Measurements from ENCODE around the gene TMEM229B.

TMEM229B gene

GRCh38 chr14:67425608-67426007 lies 62.9 kb downstream of the TMEM229B start:
- Histone ChIP-seq H3K36me3 (replicated peaks) (no peaks in the 10 kb centered on the region), H3K27me3 (replicated peaks) (no peaks in the 10 kb centered on the region), H3K4me3 (ENCODE audit: low read depth, low read length) (no peak overlapping the region), H3K27ac (no peak overlapping the region)
- in situ Hi-C loops (cut with HindIII; ENCODE audit: low pct_ligation_motif_present, low sequenced_read_pairs): no loop called here
- TF ChIP-seq CTCF (IDR thresholded peaks at IDR 0.05; ENCODE audit: low read depth, low read length, missing control alignments): no peak
- DNase-seq: no peak

DNA sequence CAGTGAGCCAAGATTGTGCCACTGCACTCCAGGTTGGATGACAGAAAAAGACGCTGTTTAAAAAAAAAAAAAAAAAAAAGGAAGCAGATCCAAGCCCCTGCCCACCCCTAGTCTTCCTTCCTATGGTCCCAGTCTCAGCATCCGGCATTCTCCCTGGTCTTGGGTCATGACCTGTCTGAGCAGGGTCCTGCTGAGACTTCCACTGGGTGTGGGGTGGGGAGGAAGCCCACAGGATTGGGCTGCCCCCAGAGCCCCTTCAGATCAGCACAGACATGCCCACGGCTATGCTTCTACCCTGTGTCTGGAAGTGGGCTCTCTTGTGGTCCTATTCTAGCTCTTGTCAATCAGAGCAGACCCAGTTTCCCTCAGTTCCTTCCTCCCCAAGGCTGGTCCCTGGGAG lies 64.0 kb downstream of the TMEM229B start:
- Histone ChIP-seq H3K27me3 (replicated peaks) (no peaks in the 10 kb centered on the region), H3K36me3 (replicated peaks) (no peaks in the 10 kb centered on the region), H3K4me3 (ENCODE audit: low read depth, low read length) (no peak overlapping the region), H3K27ac (no peak overlapping the region)
- no peak for DNase-seq
- in situ Hi-C loops (cut with HindIII; ENCODE audit: low pct_ligation_motif_present, low sequenced_read_pairs): no loop called here
- no peak for TF ChIP-seq CTCF (IDR thresholded peaks at IDR 0.05; ENCODE audit: low read depth, low read length, missing control alignments)

DNA sequence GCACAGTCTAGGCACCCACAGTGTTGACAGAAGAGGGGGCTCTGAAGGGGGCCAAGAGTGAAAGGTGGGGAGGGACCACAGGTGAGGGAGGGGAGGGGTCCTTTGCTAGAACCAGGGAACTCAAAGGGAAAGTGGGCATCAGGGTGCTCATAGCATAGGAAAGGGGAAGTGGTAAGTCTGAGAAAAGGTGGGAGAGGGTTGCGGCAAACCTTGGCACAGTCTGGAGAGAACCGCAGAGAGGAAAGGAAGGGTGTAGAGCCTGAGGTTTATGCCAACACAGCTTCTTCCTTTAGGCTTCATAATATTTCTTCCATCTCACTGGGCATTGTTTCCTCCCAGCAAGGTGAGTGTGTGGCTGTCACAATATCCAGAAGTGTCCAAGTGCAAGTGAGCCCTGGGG lies 65.1 kb downstream of the TMEM229B start:
- Histone ChIP-seq H3K27me3 (replicated peaks) (no peaks in the 10 kb centered on the region), H3K4me3 (ENCODE audit: low read depth, low read length) (no peak overlapping the region), H3K27ac (no peak overlapping the region), H3K36me3 (replicated peaks) (no peaks in the 10 kb centered on the region)
- DNase-seq: no peak
- TF ChIP-seq CTCF (IDR thresholded peaks at IDR 0.05; ENCODE audit: low read depth, low read length, missing control alignments): no peak
- in situ Hi-C loops (cut with HindIII; ENCODE audit: low pct_ligation_motif_present, low sequenced_read_pairs): no loop called here

DNA sequence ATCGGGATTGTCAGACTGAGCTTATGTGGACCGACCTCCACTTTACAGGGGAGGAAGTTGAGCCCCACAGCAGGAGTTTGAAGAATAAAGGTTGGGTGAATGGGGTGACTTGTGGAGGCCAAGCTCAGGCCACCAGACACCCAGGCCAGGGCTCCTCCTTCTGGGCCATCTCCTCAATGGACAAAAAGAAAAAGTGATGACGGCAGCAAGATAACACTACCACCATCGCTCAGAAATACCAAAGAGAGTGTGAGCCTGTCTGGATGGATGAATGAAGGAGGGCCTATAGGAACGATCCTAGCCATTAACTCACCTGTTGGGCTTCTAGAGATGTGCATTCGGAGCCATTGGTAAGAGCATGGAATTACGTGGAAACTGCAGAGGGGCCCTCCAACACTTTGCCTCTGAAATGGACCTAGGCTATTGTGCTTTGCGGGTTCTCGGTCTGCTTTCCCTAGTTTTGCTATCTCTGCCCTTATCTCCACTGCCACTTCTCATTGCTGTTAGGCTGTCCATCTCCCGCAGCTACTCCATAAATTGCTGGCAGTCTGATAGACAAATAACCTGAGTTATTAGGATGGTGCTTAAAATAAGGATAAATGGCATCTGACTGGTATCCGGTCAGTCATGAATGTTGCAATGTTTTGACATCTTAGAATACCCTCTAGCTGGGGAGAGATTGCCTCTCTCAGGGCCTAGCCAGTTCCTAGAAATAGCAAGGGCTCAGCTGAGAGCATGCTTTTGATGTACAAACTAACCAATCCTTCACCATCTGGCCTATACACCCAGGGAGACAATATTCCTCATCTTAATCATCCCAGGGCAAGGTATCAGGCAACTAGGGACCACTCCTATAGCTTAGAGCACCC lies 66.9 kb downstream of the TMEM229B start:
- in situ Hi-C loops (cut with HindIII; ENCODE audit: low pct_ligation_motif_present, low sequenced_read_pairs): no loop called here
- TF ChIP-seq CTCF (IDR thresholded peaks at IDR 0.05; ENCODE audit: low read depth, low read length, missing control alignments): no peak
- H3K27ac ChIP-seq: no peak overlapping the region
- H3K4me3 ChIP-seq (ENCODE audit: low read depth, low read length): no peak overlapping the region
- H3K36me3 ChIP-seq (replicated peaks): no peaks in the 10 kb centered on the region
- no peak for DNase-seq
- H3K27me3 ChIP-seq (replicated peaks): no peaks in the 10 kb centered on the region
